Measurements from ENCODE around the gene PEX11A.
A peak's percentile ranks its signal among the peaks of the same experiment; 100 is the strongest.

PEX11A gene

DNA sequence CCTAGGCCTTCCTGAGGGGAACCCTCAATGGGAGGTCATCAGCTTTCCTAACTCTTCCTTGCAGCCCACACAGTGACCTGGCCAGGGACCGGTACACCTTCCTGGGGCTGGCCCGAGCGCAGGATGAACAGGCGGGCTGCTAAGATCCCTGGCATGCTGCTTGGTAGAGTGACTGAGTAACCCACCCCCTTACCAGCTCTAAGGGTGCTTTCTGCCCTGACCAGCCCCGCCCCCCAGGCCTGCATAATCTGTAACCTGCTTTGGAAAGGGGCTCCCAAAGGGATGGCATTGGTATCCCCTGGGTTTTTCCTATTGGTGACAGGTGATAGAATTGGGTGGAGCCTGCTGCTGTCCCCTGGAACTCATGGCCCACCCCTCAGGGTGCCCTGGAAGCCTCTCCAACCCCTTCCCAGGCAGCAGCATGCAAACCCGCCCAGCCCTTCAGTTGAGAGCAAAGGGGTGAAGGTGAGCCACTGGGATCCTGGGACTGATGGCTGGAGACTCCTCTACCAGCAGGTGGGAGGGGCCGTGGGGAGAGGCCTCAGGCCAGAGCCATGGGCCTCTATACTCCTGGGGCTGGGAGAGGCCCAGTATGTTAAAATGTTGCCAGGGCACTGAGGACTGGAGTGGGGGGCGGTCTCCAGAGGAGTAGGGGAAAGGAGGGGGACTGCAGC is 24.2 kb downstream of the PEX11A start:
- in situ Hi-C loops (cut with HindIII; ENCODE audit: low pct_ligation_motif_present, low sequenced_read_pairs) = no loop called here
- no peak for DNase-seq
- TF ChIP-seq, protein P1, sequence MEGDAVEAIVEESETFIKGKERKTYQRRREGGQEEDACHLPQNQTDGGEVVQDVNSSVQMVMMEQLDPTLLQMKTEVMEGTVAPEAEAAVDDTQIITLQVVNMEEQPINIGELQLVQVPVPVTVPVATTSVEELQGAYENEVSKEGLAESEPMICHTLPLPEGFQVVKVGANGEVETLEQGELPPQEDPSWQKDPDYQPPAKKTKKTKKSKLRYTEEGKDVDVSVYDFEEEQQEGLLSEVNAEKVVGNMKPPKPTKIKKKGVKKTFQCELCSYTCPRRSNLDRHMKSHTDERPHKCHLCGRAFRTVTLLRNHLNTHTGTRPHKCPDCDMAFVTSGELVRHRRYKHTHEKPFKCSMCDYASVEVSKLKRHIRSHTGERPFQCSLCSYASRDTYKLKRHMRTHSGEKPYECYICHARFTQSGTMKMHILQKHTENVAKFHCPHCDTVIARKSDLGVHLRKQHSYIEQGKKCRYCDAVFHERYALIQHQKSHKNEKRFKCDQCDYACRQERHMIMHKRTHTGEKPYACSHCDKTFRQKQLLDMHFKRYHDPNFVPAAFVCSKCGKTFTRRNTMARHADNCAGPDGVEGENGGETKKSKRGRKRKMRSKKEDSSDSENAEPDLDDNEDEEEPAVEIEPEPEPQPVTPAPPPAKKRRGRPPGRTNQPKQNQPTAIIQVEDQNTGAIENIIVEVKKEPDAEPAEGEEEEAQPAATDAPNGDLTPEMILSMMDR (IDR thresholded peaks at IDR 0.05; ENCODE audit: low read depth, low read length, missing control alignments) = no peak
- Histone ChIP-seq H3K27ac (no peak overlapping the region), H3K4me3 (ENCODE audit: low read depth, low read length) (peak overlapping the region; percentile 52), H3K27me3 (replicated peaks) (no peaks in the 10 kb centered on the region), H3K36me3 (replicated peaks) (no peaks in the 10 kb centered on the region)

DNA sequence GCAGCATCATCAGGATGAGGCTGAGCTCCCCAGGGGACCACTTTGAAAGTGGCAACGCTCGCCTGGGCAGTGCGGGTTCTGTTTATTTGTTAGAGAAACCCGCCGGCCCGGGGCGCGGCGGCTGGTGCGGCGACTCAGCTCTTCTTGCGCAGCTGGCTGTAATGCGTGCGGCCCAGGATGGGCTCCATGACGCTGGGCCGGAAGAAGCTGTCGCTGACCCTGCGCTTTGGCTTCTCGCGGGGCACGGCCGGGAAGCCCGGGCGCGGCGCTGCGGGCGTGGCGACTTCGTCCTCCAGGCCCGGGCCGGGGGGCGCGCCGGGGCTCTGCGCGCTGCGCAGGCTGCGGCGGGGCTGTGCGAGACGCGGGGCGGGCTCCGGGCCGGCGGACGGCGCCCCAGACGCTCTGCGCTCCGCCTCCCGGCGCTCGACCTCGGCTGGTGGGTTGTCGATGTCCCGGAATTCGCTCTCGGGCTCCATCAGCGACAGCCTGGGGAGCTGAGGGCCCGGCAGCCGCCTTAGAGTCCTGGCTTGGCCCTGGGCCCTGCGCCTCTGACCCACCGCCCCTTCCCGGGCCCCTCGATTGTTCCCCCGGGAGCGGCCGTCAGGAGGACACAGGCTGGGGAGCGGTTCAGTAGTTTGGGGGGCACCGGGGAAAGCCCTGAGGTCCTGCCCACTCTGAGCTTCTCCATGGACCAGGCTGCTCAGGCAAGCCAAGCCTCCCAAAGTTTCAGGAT is 24.9 kb downstream of the PEX11A start:
- Histone ChIP-seq H3K4me3 (ENCODE audit: low read depth, low read length) (peak overlapping the region; percentile 52), H3K27me3 (replicated peaks) (no peaks in the 10 kb centered on the region), H3K36me3 (replicated peaks) (no peaks in the 10 kb centered on the region), H3K27ac (no peak overlapping the region)
- peak; percentile 16 for DNase-seq
- TF ChIP-seq, protein P1 (IDR thresholded peaks at IDR 0.05; ENCODE audit: low read depth, low read length, missing control alignments) = no peak
- in situ Hi-C loops (cut with HindIII; ENCODE audit: low pct_ligation_motif_present, low sequenced_read_pairs) = no loop called here

DNA sequence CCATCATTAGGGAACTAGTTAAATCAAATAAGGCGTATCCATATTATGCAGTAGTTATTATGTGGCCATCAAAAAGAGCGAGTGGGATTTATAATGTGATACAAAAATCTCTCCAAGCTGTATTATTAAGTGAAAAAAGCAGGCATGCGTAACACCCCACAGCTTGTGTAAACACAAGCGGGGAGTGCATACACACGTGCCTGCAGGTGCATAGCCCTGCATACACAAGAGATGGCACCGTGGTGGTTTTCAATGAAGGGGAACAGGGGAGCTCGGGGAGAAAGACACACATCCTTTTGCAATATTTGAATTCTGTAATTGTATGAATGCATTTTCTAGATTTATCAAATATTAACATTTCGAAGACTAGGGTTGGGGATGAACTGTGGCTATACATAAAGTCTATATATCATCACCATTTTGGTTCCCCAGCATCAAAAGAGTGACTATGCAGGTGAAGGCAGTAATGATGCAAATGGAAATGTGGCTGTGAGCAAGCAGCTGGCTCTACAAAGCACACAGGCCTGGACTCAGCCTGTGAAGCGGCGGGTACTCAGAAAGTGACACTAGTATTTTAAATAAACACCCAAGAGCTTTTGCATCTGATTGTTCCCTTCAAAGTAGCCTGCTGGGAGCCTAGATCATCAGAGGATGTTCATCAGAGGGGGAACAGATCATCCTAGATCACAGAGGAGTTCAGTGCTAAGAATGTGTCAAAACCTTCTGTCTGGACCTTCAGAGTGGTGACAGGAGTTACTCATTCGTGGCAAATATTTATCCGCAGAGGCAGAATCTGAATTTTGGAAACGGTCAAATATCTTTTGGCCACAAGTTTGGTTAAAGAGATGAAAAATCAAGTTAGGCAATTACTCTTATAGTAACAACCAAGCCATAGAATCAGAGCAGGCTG is 25.9 kb downstream of the PEX11A start:
- TF ChIP-seq, protein P1 (IDR thresholded peaks at IDR 0.05; ENCODE audit: low read depth, low read length, missing control alignments) = no peak
- DNase-seq = no peak
- Histone ChIP-seq H3K27ac (no peak overlapping the region), H3K36me3 (replicated peaks) (no peaks in the 10 kb centered on the region), H3K27me3 (replicated peaks) (no peaks in the 10 kb centered on the region), H3K4me3 (ENCODE audit: low read depth, low read length) (peak overlapping the region; percentile 52)
- in situ Hi-C loops (cut with HindIII; ENCODE audit: low pct_ligation_motif_present, low sequenced_read_pairs) = no loop called here

DNA sequence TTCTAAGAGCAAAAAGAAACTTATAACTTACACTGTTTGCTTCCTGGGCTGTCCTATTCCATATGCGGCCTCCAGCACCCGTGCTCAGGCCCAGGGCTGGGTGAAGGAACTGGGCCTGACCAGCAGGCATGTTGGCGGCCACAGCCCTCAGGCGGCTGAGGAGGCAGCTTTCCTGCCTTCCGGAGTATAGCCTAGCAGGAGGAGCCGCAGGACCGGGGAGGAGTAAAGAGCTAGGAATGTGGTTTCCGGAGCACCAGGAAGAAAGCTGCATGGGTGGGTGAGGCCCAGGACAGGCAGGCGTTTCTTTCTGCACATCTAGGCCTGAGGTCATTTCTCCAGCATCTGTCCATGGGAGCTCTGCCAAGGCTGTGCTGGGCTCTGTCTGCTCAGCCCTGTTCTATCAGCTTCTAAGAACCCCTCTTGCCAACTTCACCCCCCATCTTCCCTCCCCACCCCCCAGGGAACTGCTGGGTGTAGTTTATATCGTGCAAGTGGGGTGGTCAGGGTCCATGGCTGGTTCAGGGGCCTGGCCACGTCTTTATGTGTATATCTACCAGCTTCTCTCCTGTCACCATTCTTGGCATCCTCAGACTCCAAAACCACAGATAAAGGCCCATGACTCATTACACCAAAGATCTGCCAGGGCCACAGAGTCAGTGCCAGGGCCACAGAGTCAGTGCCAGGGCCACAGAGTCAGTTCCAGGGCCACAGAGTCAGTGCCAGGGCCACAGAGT is 27.5 kb downstream of the PEX11A start:
- Histone ChIP-seq H3K36me3 (replicated peaks) (no peaks in the 10 kb centered on the region), H3K27me3 (replicated peaks) (no peaks in the 10 kb centered on the region), H3K4me3 (ENCODE audit: low read depth, low read length) (peak overlapping the region; percentile 22), H3K27ac (peak overlapping the region; percentile 35)
- DNase-seq = peak; percentile 88
- in situ Hi-C loops (cut with HindIII; ENCODE audit: low pct_ligation_motif_present, low sequenced_read_pairs) = no loop called here
- TF ChIP-seq, protein P1 (IDR thresholded peaks at IDR 0.05; ENCODE audit: low read depth, low read length, missing control alignments) = peak; percentile 7

DNA sequence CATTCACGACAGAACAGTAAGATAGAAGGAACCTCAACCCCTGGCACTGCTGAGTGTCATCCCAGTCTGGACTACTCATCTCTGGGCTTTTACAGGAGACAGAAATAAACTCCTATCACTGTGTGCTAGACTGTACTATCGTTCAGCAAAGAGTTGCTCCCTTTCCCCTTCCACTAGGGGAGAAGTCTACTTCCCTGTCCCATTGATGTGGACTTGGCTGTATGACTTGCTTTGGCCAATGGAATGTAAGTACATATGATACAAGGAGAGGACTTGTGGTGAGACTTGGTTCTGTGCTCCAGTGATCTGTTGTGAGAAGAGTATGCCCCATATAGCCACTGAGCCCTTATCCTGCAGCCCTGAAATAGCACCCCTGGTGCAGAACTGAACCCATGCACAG is 30.0 kb downstream of the PEX11A start:
- H3K4me3 ChIP-seq (ENCODE audit: low read depth, low read length) = no peak overlapping the region
- no peaks in the 10 kb centered on the region for H3K27me3 ChIP-seq (replicated peaks)
- DNase-seq = no peak
- TF ChIP-seq, protein P1 (IDR thresholded peaks at IDR 0.05; ENCODE audit: low read depth, low read length, missing control alignments) = no peak
- in situ Hi-C loops (cut with HindIII; ENCODE audit: low pct_ligation_motif_present, low sequenced_read_pairs) = no loop called here
- no peak overlapping the region for H3K27ac ChIP-seq
- no peaks in the 10 kb centered on the region for H3K36me3 ChIP-seq (replicated peaks)
